Measurements from ENCODE around the gene NR2E1. TPM values are rescaled to one million over a fixed set of nuclear protein-coding genes. Genes with fewer than 3 reads are reported as not detected.

NR2E1 gene
- total RNA-seq, 2 donors from 2014 or later, result not detected

DNA sequence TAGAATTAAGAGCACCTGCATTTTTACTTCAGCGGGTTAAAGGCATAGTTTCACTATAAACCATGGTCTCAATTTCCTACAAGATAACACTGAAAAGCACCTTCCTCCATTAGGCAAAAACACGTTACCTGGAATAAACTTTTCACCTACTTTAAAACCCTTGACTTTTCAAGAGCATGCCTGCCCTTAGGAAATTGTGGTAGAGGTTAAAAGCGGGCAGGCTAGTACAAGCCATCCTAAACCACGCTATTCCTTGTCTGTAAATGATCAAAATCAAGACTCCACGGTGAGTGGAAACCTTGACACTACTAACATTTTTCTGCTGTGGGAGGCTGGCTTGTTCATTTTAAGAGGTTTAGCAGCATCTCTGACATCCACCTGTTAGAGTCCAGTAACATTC is 43.9 kb downstream of the NR2E1 start:
- intact Hi-C loops (cut with DNase I), result no loop called here
- Histone ChIP-seq H3K9me3 (no peaks in the 10 kb centered on the region), H3K27me3 (no peaks in the 10 kb centered on the region), H3K4me3 (no peak overlapping the region), H3K36me3 (replicated peaks in 1 of 2; ENCODE audit: insufficient read depth in 1 of 2, low read depth in 2 of 2) (peaks cover 0 to 11% of the 10 kb centered on the region in 2 donors), H3K4me1 (no peaks in the 10 kb centered on the region), H3K27ac (no peak overlapping the region)
- ATAC-seq, result no peak
- DNase-seq, result no peak
- TF ChIP-seq, protein P1, sequence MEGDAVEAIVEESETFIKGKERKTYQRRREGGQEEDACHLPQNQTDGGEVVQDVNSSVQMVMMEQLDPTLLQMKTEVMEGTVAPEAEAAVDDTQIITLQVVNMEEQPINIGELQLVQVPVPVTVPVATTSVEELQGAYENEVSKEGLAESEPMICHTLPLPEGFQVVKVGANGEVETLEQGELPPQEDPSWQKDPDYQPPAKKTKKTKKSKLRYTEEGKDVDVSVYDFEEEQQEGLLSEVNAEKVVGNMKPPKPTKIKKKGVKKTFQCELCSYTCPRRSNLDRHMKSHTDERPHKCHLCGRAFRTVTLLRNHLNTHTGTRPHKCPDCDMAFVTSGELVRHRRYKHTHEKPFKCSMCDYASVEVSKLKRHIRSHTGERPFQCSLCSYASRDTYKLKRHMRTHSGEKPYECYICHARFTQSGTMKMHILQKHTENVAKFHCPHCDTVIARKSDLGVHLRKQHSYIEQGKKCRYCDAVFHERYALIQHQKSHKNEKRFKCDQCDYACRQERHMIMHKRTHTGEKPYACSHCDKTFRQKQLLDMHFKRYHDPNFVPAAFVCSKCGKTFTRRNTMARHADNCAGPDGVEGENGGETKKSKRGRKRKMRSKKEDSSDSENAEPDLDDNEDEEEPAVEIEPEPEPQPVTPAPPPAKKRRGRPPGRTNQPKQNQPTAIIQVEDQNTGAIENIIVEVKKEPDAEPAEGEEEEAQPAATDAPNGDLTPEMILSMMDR (IDR thresholded peaks at IDR 0.05), result no peak
- no peak for TF ChIP-seq POLR2A (IDR thresholded peaks at IDR 0.05)
- WGBS, 2 donors, result 92 to 97% methylated on average over 5 of the region's 5 CpGs

DNA sequence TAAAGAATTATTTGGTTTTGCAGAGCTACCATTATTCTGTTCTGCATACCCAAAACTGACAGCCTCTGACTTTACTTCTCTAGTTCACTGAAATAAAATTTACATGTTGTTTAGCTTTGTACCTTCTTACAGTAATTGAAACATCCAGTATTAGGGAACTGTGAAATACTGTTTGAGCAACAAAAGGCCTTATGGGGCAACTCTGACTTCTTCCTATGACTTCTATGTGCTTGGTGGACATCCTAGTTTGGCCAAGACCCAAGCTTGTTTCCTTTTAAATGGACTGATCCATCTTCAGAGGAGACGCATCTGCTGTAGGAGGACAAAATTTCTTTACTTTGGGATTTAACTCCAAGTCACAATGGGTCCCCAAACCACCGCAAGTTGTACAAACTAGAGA is 44.7 kb downstream of the NR2E1 start:
- Histone ChIP-seq H3K27me3 (no peaks in the 10 kb centered on the region), H3K4me3 (no peak overlapping the region), H3K36me3 (replicated peaks in 1 of 2; ENCODE audit: insufficient read depth in 1 of 2, low read depth in 2 of 2) (peaks cover 0 to 11% of the 10 kb centered on the region in 2 donors), H3K4me1 (no peaks in the 10 kb centered on the region), H3K27ac (no peak overlapping the region), H3K9me3 (no peaks in the 10 kb centered on the region)
- ATAC-seq (no peak), DNase-seq (no peak)
- WGBS, 2 donors, result 85 to 91% methylated on average over 2 of the region's 2 CpGs
- intact Hi-C loops (cut with DNase I), result no loop called here
- TF ChIP-seq, protein P1 (IDR thresholded peaks at IDR 0.05), result no peak
- no peak for TF ChIP-seq POLR2A (IDR thresholded peaks at IDR 0.05)

DNA sequence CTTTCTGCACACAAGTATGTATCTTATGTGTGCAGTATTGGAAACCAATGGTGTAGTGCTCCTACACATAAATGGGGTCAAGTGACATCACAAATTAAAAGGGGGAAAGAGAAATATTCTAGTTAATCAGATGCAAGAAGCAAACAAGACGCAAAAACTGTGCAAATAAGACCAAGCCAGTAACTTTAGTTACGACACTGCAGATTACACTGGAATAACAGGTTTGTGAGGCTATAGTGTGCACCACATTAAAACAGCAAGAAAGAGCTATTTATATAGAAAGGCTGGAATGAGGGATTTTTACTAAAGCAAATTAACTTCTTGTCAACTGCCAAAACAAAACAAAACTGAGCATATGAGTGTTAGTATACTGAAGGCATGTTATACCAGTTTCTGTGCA is 45.8 kb downstream of the NR2E1 start:
- Histone ChIP-seq H3K4me1 (no peaks in the 10 kb centered on the region), H3K27ac (no peak overlapping the region), H3K36me3 (replicated peaks in 1 of 2; ENCODE audit: insufficient read depth in 1 of 2, low read depth in 2 of 2) (peaks cover 0 to 11% of the 10 kb centered on the region in 2 donors), H3K4me3 (no peak overlapping the region), H3K27me3 (no peaks in the 10 kb centered on the region), H3K9me3 (no peaks in the 10 kb centered on the region)
- no peak for DNase-seq
- intact Hi-C loops (cut with DNase I), result no loop called here
- no peak for ATAC-seq
- TF ChIP-seq, protein P1 (IDR thresholded peaks at IDR 0.05), result no peak
- no peak for TF ChIP-seq POLR2A (IDR thresholded peaks at IDR 0.05)
- 36 to 47% methylated on average over 2 of the region's 2 CpGs for WGBS, 2 donors

DNA sequence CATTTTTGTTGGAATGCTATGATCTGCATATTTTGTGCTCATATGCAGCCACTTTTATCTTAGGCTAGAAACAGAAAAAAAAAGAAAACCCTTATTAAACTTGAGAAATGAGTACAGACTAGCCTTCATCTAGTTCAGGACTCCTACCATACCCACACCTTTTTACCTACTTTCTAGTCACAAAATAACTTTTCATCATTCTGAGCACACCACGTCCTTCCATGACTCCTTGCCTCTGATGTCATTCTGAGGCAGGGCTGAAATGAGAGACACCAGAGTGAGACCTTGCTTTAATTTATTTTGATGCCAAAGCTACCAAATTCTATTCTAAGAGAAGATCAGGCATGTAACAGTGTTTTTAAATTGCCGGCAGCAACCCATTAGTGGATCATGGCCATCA is 56.2 kb downstream of the NR2E1 start:
- TF ChIP-seq, protein P1 (IDR thresholded peaks at IDR 0.05), result no peak
- TF ChIP-seq POLR2A (IDR thresholded peaks at IDR 0.05), result no peak
- intact Hi-C loops (cut with DNase I), result no loop called here
- no peak for ATAC-seq
- Histone ChIP-seq H3K9me3 (no peaks in the 10 kb centered on the region), H3K36me3 (replicated peaks in 1 of 2; ENCODE audit: insufficient read depth in 1 of 2, low read depth in 2 of 2) (peaks cover 0 to 4% of the 10 kb centered on the region in 2 donors), H3K27me3 (no peaks in the 10 kb centered on the region), H3K27ac (no peak overlapping the region), H3K4me1 (no peaks in the 10 kb centered on the region), H3K4me3 (no peak overlapping the region)
- DNase-seq, result no peak
- WGBS, 2 donors, result 92 to 95% methylated on average over 2 of the region's 2 CpGs

DNA sequence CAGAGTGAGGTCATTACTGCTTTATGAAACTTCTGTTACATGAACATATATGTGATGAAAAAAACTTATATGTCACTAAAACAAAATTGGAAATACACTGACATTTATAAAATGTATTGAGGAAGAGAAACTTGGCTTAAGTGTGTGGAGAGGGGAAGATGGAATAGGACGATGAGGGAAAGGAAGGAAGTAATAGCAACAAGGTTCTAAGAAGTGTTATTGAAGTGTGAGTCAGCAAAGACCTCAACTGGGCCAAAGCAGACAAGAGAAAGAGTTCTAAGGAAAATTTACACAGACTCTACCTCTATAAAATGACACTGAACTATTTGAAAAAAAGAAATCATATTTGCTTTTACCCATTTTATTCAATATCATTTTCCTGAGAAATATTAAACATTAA is 56.7 kb downstream of the NR2E1 start:
- H3K4me1 ChIP-seq, result no peaks in the 10 kb centered on the region
- intact Hi-C loops (cut with DNase I), result no loop called here
- no peaks in the 10 kb centered on the region for H3K9me3 ChIP-seq
- no peak for DNase-seq
- H3K27me3 ChIP-seq, result no peaks in the 10 kb centered on the region
- ATAC-seq, result no peak
- peaks cover 0 to 4% of the 10 kb centered on the region in 2 donors for H3K36me3 ChIP-seq (replicated peaks in 1 of 2; ENCODE audit: insufficient read depth in 1 of 2, low read depth in 2 of 2)
- TF ChIP-seq POLR2A (IDR thresholded peaks at IDR 0.05), result no peak
- TF ChIP-seq, protein P1 (IDR thresholded peaks at IDR 0.05), result no peak
- no peak overlapping the region for H3K27ac ChIP-seq
- H3K4me3 ChIP-seq, result no peak overlapping the region
- 58 to 85% methylated on average over 1 of the region's 1 CpG for WGBS, 2 donors
